ENCODE results near the gene ABCC1.

DNA sequence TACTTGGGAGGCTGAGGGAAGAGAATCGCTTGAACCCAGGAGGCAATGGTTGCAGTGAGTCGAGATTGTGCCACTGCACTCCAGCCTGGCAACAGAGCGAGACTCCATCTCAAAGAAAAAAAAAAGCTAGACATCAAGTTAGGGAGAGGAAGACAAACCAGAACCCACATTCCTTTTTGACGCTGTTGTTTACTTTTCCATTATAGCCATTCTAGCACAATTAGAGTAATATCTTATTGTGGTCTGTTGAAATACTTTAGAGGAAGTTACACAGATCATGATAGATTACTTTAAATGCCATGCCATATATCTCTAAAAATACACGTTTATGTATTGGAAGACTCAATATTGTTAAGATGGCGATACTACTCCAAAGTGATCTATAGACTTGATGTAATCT lies 16.5 kb upstream of the ABCC1 start:
- TF ChIP-seq, protein P1, sequence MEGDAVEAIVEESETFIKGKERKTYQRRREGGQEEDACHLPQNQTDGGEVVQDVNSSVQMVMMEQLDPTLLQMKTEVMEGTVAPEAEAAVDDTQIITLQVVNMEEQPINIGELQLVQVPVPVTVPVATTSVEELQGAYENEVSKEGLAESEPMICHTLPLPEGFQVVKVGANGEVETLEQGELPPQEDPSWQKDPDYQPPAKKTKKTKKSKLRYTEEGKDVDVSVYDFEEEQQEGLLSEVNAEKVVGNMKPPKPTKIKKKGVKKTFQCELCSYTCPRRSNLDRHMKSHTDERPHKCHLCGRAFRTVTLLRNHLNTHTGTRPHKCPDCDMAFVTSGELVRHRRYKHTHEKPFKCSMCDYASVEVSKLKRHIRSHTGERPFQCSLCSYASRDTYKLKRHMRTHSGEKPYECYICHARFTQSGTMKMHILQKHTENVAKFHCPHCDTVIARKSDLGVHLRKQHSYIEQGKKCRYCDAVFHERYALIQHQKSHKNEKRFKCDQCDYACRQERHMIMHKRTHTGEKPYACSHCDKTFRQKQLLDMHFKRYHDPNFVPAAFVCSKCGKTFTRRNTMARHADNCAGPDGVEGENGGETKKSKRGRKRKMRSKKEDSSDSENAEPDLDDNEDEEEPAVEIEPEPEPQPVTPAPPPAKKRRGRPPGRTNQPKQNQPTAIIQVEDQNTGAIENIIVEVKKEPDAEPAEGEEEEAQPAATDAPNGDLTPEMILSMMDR (IDR thresholded peaks at IDR 0.05): no peak
- TF ChIP-seq POLR2A (IDR thresholded peaks at IDR 0.05) (no peak), POLR2AphosphoS5 (IDR thresholded peaks at IDR 0.05) (no peak)
